ENCODE measurements around the gene CLTC.

Gene CLTC

GRCh38 chr17:59638553-59638952 lies 18.9 kb downstream of the CLTC start:
- DNase-seq (ENCODE audit: extremely low spot score): no peak
- ChIA-PET POLR2A (no interaction called here), CTCF (no interaction called here)
- no peak for TF ChIP-seq CTCF (IDR thresholded peaks at IDR 0.05; ENCODE audit: control extremely low read depth, extremely low read depth, low read depth, missing control alignments)

- peak; percentile 57 for DNase-seq (ENCODE audit: extremely low spot score)
- CTCF ChIA-PET: interaction anchor here (0.7 to 1.6 kb wide), 4 partner anchors 10 to 29 kb away, joined by 3 to 4 read pairs (median 3); no protein-coding TSS in a partner anchor
- POLR2A ChIA-PET: interaction anchor here (0.7 to 1.4 kb wide), 3 partner anchors 20 to 23 kb away, joined by 4 read pairs; no protein-coding TSS in a partner anchor
- no peak for TF ChIP-seq CTCF (IDR thresholded peaks at IDR 0.05; ENCODE audit: control extremely low read depth, extremely low read depth, low read depth, missing control alignments)
Measured at GRCh38 chr17:59641799-59642484, 22.2 kb downstream of the CLTC start.

GRCh38 chr17:59642565-59642964 lies 22.9 kb downstream of the CLTC start:
- ChIA-PET CTCF (interaction anchor here (0.7 to 2.1 kb wide), 5 partner anchors 9 to 40 kb away, joined by 3 to 7 read pairs (median 3); no protein-coding TSS in a partner anchor), POLR2A (interaction anchor here (0.7 to 1.4 kb wide), 2 partner anchors 21 to 24 kb away, joined by 4 read pairs; no protein-coding TSS in a partner anchor)
- no peak for TF ChIP-seq CTCF (IDR thresholded peaks at IDR 0.05; ENCODE audit: control extremely low read depth, extremely low read depth, low read depth, missing control alignments)
- DNase-seq (ENCODE audit: extremely low spot score): no peak

- ChIA-PET POLR2A (interaction anchor here (1.4 kb wide), 1 partner anchor 25 kb away, joined by 4 read pairs; no protein-coding TSS in a partner anchor), CTCF (interaction anchor here (0.8 to 2.1 kb wide), 2 partner anchors 23 to 39 kb away, joined by 3 to 7 read pairs; no protein-coding TSS in a partner anchor)
- TF ChIP-seq CTCF (IDR thresholded peaks at IDR 0.05; ENCODE audit: control extremely low read depth, extremely low read depth, low read depth, missing control alignments): no peak
- no peak for DNase-seq (ENCODE audit: extremely low spot score)
Measured at GRCh38 chr17:59643159-59644140, 23.8 kb downstream of the CLTC start.

- POLR2A ChIA-PET: no interaction called here
- TF ChIP-seq CTCF (IDR thresholded peaks at IDR 0.05; ENCODE audit: control extremely low read depth, extremely low read depth, low read depth, missing control alignments): no peak
- no peak for DNase-seq (ENCODE audit: extremely low spot score)
- CTCF ChIA-PET: interaction anchor here (0.6 to 1.0 kb wide), 3 partner anchors 12 to 831 kb away, joined by 3 read pairs; no protein-coding TSS in a partner anchor
Measured at GRCh38 chr17:59647288-59647687, 27.6 kb downstream of the CLTC start.

GRCh38 chr17:59649886-59650285 lies 30.2 kb downstream of the CLTC start:
- no peak for DNase-seq (ENCODE audit: extremely low spot score)
- TF ChIP-seq CTCF (IDR thresholded peaks at IDR 0.05; ENCODE audit: control extremely low read depth, extremely low read depth, low read depth, missing control alignments): no peak
- CTCF ChIA-PET: no interaction called here
- POLR2A ChIA-PET: no interaction called here

Data from GM10248 (cell line).